Stimulated activated CD8-positive, alpha-beta memory T cell treated with anti-CD3 and anti-CD28 coated beads, Interleukin-15, amount 100 ng/mL, for 24 hours (primary cell): ENCODE results near the gene DENND5A.

ENCODE experiments used
- DNase-seq: peaks from one replicate; pipeline ENCODE4 v3.0.0-alpha.2; 2020; ENCODE audit warnings: low read depth

Gene DENND5A

GRCh38 chr11:9265211-9266131 lies at the start of gene DENND5A:
Gene DENND5A (minus strand): TSS chr11:9265350. CDS start chr11:9265069, 281 bp downstream.
- DNase-seq, result peak; percentile 26

- DNase-seq, result peak; percentile 99
Observed at GRCh38 chr11:9314291-9315077, 49.3 kb upstream of the DENND5A start, which contains the start of gene TMEM41B. Gene TMEM41B (minus strand): TSS chr11:9314593. CDS start chr11:9314441, 152 bp downstream.

DNA sequence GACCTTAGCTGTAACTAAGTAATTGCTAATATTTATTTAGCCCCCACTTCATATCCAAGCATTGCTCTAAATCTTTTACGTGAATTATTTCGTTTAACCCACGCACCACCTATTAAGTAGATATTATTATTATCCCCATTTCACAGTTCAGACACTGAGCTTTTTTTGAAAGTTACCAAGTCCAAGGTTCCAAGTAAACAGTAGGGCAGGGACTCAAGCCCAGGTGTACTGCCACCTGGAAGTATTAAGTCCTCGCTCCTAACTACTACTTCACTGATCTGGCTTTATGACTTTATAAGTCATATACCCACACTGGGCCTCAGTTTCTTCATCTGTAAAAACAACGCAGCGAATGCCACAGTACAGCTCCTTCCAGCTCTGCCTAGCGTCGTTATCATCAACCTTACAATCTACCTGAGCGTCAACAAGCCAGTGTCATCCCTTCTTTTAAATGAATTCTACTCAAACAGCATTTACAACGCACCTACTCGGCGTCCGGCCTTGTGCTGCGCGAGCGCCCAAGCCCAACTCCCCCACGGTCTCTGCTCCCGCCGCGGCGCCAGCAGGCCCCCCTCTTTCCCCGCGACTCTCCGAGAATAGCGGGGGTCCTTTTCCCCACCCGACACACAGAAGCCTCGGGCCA lies 48.6 kb upstream of the DENND5A start:
- DNase-seq, result no peak

DNA sequence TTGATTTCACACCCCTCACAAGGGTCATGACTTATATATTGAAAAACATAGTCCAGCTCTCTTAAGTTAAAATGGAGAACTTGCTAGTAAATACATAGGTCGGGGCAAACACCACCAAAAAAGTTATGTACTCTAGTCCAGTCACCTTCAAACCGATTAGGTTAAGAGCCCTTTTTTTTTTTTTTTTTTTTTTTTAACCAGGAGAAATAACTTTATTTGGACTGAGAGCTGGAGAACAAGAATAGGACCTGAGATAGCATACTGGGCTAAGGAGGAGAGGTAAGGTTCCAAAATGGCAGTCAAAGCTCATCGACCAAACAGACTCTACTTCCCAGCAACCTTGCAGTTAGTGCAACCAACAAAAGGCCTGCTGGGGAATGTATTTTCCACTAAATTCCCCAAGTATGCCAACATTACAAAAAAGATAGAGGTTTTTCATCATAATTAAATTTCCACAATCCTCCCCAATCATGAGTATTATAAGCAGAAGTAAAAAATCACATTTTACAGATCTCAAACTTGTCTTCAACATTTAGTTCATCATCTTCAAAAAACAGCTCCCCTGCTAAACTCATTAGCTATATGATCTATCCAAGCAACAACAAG lies 45.4 kb upstream of the DENND5A start:
- no peak for DNase-seq

GRCh38 chr11:9304178-9304577 lies 39.0 kb upstream of the DENND5A start:
- no peak for DNase-seq

- DNase-seq, result no peak
Observed at GRCh38 chr11:9302448-9302847, 37.3 kb upstream of the DENND5A start.

- no peak for DNase-seq
Observed at GRCh38 chr11:9301720-9302119, 36.6 kb upstream of the DENND5A start.

GRCh38 chr11:9293646-9294045 lies 28.5 kb upstream of the DENND5A start:
- DNase-seq, result no peak

GRCh38 chr11:9285850-9286587 lies 20.9 kb upstream of the DENND5A start:
- no peak for DNase-seq

GRCh38 chr11:9280655-9281301 lies 15.6 kb upstream of the DENND5A start:
- DNase-seq, result no peak

GRCh38 chr11:9277176-9277575 lies 12.0 kb upstream of the DENND5A start:
- DNase-seq, result no peak

DNA sequence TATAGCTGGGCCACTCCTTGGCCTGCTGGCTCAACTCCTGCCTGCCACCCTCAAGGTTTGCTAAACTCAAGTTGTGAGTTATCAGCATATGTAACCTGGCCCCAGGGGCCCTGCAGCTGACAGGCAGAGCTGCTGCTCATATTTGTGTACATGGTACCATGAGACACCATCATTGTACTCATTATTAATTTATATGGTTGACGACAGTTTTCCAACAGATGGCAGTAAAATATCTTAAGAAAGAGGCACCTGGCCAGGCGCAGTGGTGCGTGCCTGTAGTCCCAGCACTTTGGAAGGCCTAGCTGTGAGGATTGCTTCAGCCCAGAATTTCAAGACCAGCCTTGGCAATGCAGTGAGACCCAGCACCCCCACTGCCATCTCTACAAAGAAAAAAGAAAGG lies 11.4 kb upstream of the DENND5A start:
- DNase-seq, result no peak

GRCh38 chr11:9274499-9275258 lies 9.5 kb upstream of the DENND5A start:
- DNase-seq, result no peak

- no peak for DNase-seq
Observed at GRCh38 chr11:9273376-9274336, 8.5 kb upstream of the DENND5A start.

DNA sequence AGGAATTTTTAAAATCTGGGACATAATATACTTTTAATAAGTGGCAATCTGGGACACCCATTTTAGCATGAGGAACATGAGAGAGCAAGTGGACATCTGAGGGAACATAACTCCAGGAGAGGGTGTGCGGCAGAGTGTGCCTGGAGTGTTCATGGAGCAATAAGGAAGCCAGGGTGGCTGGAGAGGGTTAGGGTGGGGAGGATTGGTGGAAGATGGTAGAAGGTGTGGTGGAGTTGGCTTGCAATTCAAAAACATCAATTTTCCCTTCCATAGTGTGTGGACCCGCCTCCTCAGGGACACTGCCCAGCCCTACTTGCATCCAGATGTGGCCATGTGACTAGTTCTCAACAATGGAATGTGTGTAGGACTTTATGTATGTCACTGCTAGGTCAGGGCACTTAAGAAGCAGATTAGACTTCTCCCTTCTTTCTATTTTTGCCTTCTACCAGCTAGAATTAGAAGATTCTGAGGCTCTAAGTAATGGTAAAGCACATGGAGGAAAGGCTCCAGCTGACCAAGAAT lies 4.4 kb upstream of the DENND5A start:
- DNase-seq, result no peak

DNA sequence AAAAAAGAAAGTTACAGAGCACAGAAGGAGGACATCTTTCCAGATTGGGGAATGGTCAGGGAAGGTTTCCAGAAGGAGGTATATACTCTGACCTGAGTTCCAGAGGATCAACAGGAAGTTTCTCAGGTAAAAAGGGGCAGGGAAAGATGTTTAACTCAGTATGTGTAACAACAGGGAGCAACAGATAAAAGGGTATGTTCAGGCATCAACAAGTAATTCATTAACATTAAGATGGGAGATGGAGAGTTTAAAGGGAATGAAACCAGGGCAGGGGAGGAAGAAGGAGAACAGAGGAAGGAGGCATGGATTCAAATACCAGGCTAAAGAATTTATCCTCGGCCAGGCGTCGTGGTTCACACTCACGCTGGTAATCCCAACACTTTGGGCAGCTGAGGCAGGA lies 2.5 kb upstream of the DENND5A start:
- DNase-seq, result no peak

- no peak for DNase-seq
Observed at GRCh38 chr11:9266926-9267325, 1.8 kb upstream of the DENND5A start.

DNA sequence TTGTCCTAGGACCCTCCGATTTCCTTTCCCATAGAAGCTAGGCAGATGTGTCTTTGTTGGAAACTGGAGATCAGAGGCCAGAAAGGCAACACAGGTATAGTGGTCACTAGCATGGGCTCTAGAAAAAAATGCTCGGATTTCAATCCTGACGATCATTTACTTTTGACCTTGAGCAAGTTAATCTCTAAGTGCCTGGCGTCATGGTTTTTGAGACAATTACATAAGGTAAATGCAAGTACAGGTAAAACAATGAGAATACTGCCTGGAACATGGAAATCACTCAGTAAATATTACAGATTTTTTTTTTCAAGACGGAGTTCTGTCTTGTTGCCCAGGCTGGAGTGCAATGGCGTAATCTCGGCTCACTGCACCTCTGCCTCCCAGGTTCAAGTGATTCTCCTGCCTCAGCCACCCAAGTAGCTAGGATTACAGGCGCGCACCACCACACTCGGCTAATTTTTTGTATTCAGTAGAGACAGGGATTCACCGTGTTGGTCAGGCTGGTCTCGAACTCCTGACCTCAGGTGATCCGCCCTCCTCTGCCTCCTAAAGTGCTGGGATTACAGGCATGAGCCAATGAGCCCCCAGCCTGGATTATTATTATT lies 1.1 kb upstream of the DENND5A start:
- DNase-seq, result no peak
